Measurements from ENCODE around the gene TEX2.

TEX2 gene

DNA sequence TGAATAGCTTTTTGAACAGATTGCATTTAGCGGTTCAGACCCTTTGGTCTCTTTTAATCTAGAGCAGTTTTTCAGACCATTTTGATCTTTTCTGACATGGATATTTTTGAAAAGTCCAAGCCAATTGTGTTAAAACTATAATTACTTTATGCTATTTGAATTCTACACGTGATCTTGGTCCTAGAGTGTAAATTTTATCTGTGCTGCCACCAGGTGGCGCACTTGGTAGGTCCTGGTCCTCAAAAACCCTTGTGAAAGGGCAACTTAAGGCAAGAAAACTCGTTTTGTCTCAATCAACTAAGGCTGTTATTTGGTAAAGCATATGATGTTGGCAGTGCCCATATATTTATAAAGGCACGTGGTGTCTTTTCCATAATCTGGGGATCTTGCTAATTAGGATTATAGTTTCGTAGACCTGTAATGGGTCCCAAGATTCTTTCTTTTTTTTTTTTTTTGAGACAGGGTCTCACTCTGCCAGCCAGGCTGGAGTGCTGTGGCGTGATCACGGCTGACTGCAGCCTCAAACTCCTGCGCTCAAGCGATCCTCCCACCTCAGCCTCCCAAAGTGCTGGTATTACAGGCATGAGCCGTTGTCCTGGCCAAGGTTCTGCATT is 43.9 kb upstream of the TEX2 start:
- no peaks in the 10 kb centered on the region for H3K27me3 ChIP-seq (ENCODE audit: low read depth, low read length)
- no peaks in the 10 kb centered on the region for H4K20me1 ChIP-seq (ENCODE audit: insufficient read depth, low read length)
- no peak overlapping the region for H3K4me3 ChIP-seq (ENCODE audit: low read length)
- no peaks in the 10 kb centered on the region for H3K4me1 ChIP-seq (ENCODE audit: low read length)
- no peaks in the 10 kb centered on the region for H3K9me3 ChIP-seq (ENCODE audit: insufficient read depth, low read length)
- H2AFZ ChIP-seq (ENCODE audit: low read depth, low read length) = no peak overlapping the region
- no peak overlapping the region for H3K9ac ChIP-seq (ENCODE audit: low read length)
- H3K27ac ChIP-seq (ENCODE audit: low read length) = no peak overlapping the region
- H3K36me3 ChIP-seq (replicated peaks; ENCODE audit: low read depth, low read length) = no peaks in the 10 kb centered on the region
- TF ChIP-seq EZH2phosphoT487 (IDR thresholded peaks at IDR 0.05; ENCODE audit: low read depth) = no peak
- TF ChIP-seq CTCF (IDR thresholded peaks at IDR 0.05; ENCODE audit: low read depth, low read length) = peak; percentile 89
- H3K4me2 ChIP-seq (ENCODE audit: low read length) = no peak overlapping the region
- no peaks in the 10 kb centered on the region for H3K79me2 ChIP-seq (ENCODE audit: low read length)

GRCh38 chr17:64304551-64304950 is 41.5 kb upstream of the TEX2 start:
- no peak overlapping the region for H3K27ac ChIP-seq (ENCODE audit: low read length)
- no peak overlapping the region for H2AFZ ChIP-seq (ENCODE audit: low read depth, low read length)
- TF ChIP-seq CTCF (IDR thresholded peaks at IDR 0.05; ENCODE audit: low read depth, low read length) (no peak), EZH2phosphoT487 (IDR thresholded peaks at IDR 0.05; ENCODE audit: low read depth) (no peak)
- H3K36me3 ChIP-seq (replicated peaks; ENCODE audit: low read depth, low read length) = no peaks in the 10 kb centered on the region
- no peaks in the 10 kb centered on the region for H3K27me3 ChIP-seq (ENCODE audit: low read depth, low read length)
- H3K4me1 ChIP-seq (ENCODE audit: low read length) = no peaks in the 10 kb centered on the region
- H3K4me2 ChIP-seq (ENCODE audit: low read length) = no peak overlapping the region
- H3K4me3 ChIP-seq (ENCODE audit: low read length) = no peak overlapping the region
- H3K9ac ChIP-seq (ENCODE audit: low read length) = no peak overlapping the region
- no peaks in the 10 kb centered on the region for H3K9me3 ChIP-seq (ENCODE audit: insufficient read depth, low read length)
- H3K79me2 ChIP-seq (ENCODE audit: low read length) = no peaks in the 10 kb centered on the region
- H4K20me1 ChIP-seq (ENCODE audit: insufficient read depth, low read length) = no peaks in the 10 kb centered on the region

GRCh38 chr17:64300699-64300965 is 37.6 kb upstream of the TEX2 start:
- Histone ChIP-seq H4K20me1 (ENCODE audit: insufficient read depth, low read length) (no peaks in the 10 kb centered on the region), H3K79me2 (ENCODE audit: low read length) (no peaks in the 10 kb centered on the region), H3K4me1 (ENCODE audit: low read length) (no peaks in the 10 kb centered on the region), H3K9me3 (ENCODE audit: insufficient read depth, low read length) (no peaks in the 10 kb centered on the region), H3K4me3 (ENCODE audit: low read length) (no peak overlapping the region), H3K27ac (ENCODE audit: low read length) (no peak overlapping the region), H3K9ac (ENCODE audit: low read length) (no peak overlapping the region), H3K27me3 (ENCODE audit: low read depth, low read length) (no peaks in the 10 kb centered on the region), H2AFZ (ENCODE audit: low read depth, low read length) (no peak overlapping the region), H3K36me3 (replicated peaks; ENCODE audit: low read depth, low read length) (no peaks in the 10 kb centered on the region), H3K4me2 (ENCODE audit: low read length) (no peak overlapping the region)
- no peak for TF ChIP-seq CTCF (IDR thresholded peaks at IDR 0.05; ENCODE audit: low read depth, low read length)
- TF ChIP-seq EZH2phosphoT487 (IDR thresholded peaks at IDR 0.05; ENCODE audit: low read depth) = no peak

DNA sequence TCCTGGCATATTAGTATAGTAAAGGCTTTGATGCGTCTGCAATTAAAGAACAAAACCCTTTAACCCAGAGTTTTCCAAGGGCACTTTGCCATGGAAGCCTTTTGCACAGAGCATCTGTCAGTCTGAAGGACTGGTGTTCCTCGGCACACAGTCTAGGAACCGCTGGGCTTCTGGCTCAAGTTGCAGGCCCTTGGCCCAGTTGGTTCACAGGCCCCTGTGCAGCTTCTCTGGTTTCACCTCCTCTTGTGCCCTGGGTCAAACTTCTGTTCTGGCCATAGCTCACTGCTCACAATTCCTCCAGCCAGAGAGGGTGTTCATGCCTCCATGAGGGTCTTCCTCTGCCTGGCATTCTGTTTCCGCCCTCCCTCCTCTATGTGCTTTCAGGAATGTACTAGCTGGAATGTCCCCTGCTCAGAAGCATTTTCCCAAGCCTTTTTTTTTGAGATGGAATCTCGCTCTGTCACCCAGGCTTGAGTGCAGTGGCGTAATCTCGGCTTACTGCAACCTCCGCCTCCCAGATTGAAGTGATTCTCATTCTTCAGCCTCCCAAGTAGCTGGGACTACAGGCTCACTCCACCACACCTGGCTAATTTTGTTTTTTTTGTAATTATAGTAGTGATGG is 34.5 kb upstream of the TEX2 start:
- TF ChIP-seq CTCF (IDR thresholded peaks at IDR 0.05; ENCODE audit: low read depth, low read length) = no peak
- no peak for TF ChIP-seq EZH2phosphoT487 (IDR thresholded peaks at IDR 0.05; ENCODE audit: low read depth)
- Histone ChIP-seq H3K27ac (ENCODE audit: low read length) (no peak overlapping the region), H3K27me3 (ENCODE audit: low read depth, low read length) (no peaks in the 10 kb centered on the region), H3K36me3 (replicated peaks; ENCODE audit: low read depth, low read length) (no peaks in the 10 kb centered on the region), H3K4me2 (ENCODE audit: low read length) (no peak overlapping the region), H3K4me3 (ENCODE audit: low read length) (no peak overlapping the region), H3K9ac (ENCODE audit: low read length) (no peak overlapping the region), H2AFZ (ENCODE audit: low read depth, low read length) (no peak overlapping the region), H3K9me3 (ENCODE audit: insufficient read depth, low read length) (no peaks in the 10 kb centered on the region), H3K4me1 (ENCODE audit: low read length) (no peaks in the 10 kb centered on the region), H4K20me1 (ENCODE audit: insufficient read depth, low read length) (no peaks in the 10 kb centered on the region), H3K79me2 (ENCODE audit: low read length) (no peaks in the 10 kb centered on the region)

All from OCI-LY3 (cell line).